ENCODE measurements around the gene PAPPA. TPM values are rescaled to one million over a fixed set of nuclear protein-coding genes. Genes with fewer than 3 reads are reported as not detected.

PAPPA gene
- total RNA-seq, 1 experiment from 2014 or later = 0.05 TPM

- BruUV-seq (replicated peaks) = no TSS peak
- ChIA-PET RAD21 (ENCODE audit: low non-redundant PET in 1 of 2, low total read pairs in 2 of 2, uncharacterized antibody in 2 of 2, unreplicated experiment in 2 of 2) (no interaction called here), CTCF (no interaction called here), POLR2A (no interaction called here)
- Histone ChIP-seq H2AFZ (ENCODE audit: low read depth, low read length, poor library complexity, severe bottlenecking) (no peak overlapping the region), H3K9ac (ENCODE audit: low read length) (no peak overlapping the region), H3K4me3 (replicated peaks in 1 of 2; ENCODE audit: low read depth in 1 of 2, low read length in 2 of 2) (no peak overlapping the region), H4K20me1 (ENCODE audit: insufficient read depth) (no peaks in the 10 kb centered on the region), H3K4me2 (ENCODE audit: low read length) (no peak overlapping the region), H3K4me1 (ENCODE audit: control insufficient read depth in 1 of 2, insufficient read depth in 2 of 2, low read length in 2 of 2) (no peaks in the 10 kb centered on the region), H3K79me2 (ENCODE audit: insufficient read depth, low read length) (no peaks in the 10 kb centered on the region), H3K9me3 (ENCODE audit: control insufficient read depth in 1 of 2, insufficient read depth in 1 of 2, low read depth in 1 of 2, low read length in 2 of 2) (no peaks in the 10 kb centered on the region), H3K27me3 (ENCODE audit: insufficient read depth, low read length) (peaks cover 29% of the 10 kb centered on the region; the same call in 1 of the 2 replicates), H3K36me3 (ENCODE audit: control insufficient read depth in 1 of 2, insufficient read depth in 2 of 2, low read length in 2 of 2) (no peaks in the 10 kb centered on the region), H3K27ac (ENCODE audit: low read depth, low read length) (no peak overlapping the region), H3K9me2 (ENCODE audit: insufficient read depth) (no peaks in the 10 kb centered on the region)
- no peak for ATAC-seq
- DNase-seq (ENCODE audit: low read depth, low spot score) = no peak
- intact Hi-C loops (cut with micrococcal nuclease) = no loop called here
- TF ChIP-seq POLR2A (IDR thresholded peaks at IDR 0.05; ENCODE audit: borderline replicate concordance, extremely low read depth, insufficient read depth, insufficient read length) (no peak), SIN3A (IDR thresholded peaks at IDR 0.05; ENCODE audit: low read depth) (no peak), CTCF (IDR thresholded peaks at IDR 0.05 in 2 of 3, conservative IDR thresholded peaks at IDR 0.05 in 1 of 3; ENCODE audit: borderline replicate concordance in 1 of 3, insufficient read depth in 1 of 3, low read depth in 2 of 3, low read length in 2 of 3) (no peak), ELF1 (IDR thresholded peaks at IDR 0.05; ENCODE audit: borderline replicate concordance, low read depth) (no peak), SRF (IDR thresholded peaks at IDR 0.05; ENCODE audit: low read depth) (no peak), RAD21 (IDR thresholded peaks at IDR 0.05; ENCODE audit: low read depth) (no peak), ZNF274 (IDR thresholded peaks at IDR 0.05; ENCODE audit: low read depth, low read length) (no peak), JUND (IDR thresholded peaks at IDR 0.05) (no peak), TCF7L2 (IDR thresholded peaks at IDR 0.05; ENCODE audit: borderline replicate concordance, extremely low read depth, insufficient read depth, insufficient read length) (no peak), CEBPB (IDR thresholded peaks at IDR 0.05; ENCODE audit: low read depth) (no peak), ZFX (IDR thresholded peaks at IDR 0.05) (no peak), ATF3 (IDR thresholded peaks at IDR 0.05) (no peak), FOSL1 (IDR thresholded peaks at IDR 0.05; ENCODE audit: low read depth) (no peak), EGR1 (IDR thresholded peaks at IDR 0.05; ENCODE audit: low read depth) (no peak), MAX (IDR thresholded peaks at IDR 0.05) (no peak), YY1 (IDR thresholded peaks at IDR 0.05; ENCODE audit: extremely low read depth, insufficient replicate concordance, low read depth, low read length) (no peak), EZH2phosphoT487 (IDR thresholded peaks at IDR 0.05; ENCODE audit: borderline replicate concordance) (no peak), ZBTB33 (IDR thresholded peaks at IDR 0.05; ENCODE audit: extremely low read depth, insufficient replicate concordance, low read length) (no peak), CBX3 (IDR thresholded peaks at IDR 0.05; ENCODE audit: low read depth) (no peak)
Observed at GRCh38 chr9:116358251-116358650, 204.7 kb downstream of the PAPPA start.
